HepG2 (cell line): ENCODE measurements around the gene CDC42EP4. TPM values are rescaled to one million over a fixed set of nuclear protein-coding genes. Genes with fewer than 3 reads are reported as not detected.

Experiments
- ATAC-seq: fragments of 200-7000 bp; cut with Tn5 transposase; 3 replicates; pipeline ENCODE4 v1.9.1; 2020; ENCODE audit warnings: mild to moderate bottlenecking, moderate library complexity
- Bru-seq: library from RNA; stranded (reverse); fragments of 400-500 nt; gene quantifications from one replicate; lab custom pipeline; 2021; lab: Mats Ljungman, UMichigan
- BruChase-seq, 2 experiments: library from RNA; stranded (reverse); fragments of 400-500 nt; gene quantifications; one replicate each; lab custom pipeline; 2021; lab: Mats Ljungman, UMichigan
- BruUV-seq: library from RNA; stranded (reverse); fragments of 400-500 nt; replicated peaks from 2 replicates; lab custom pipeline; 2021; lab: Mats Ljungman, UMichigan
- CTCF ChIA-PET: fragments of 300-600 bp; formaldehyde crosslinking; extraction: SDS; loops from one replicate; lab custom pipeline; 2021; ENCODE audit warnings: low total read pairs, inconsistent platforms, low intra/inter-chr PET ratio; lab: Yijun Ruan, JAX
- POLR2A ChIA-PET: fragments of 350-600 bp; sonication (Branson Sonifier 250); formaldehyde crosslinking; loops from one replicate; lab custom pipeline; 2020; ENCODE audit warnings: antibody characterized with exemption, inconsistent platforms; lab: Yijun Ruan, JAX
- DNase-seq: peaks from one replicate; pipeline ENCODE4 v3.0.0-alpha.2; 2015; ENCODE audit warnings: low spot score
- FAIRE-seq: peaks from 3 replicates; lab custom pipeline; 2011; peaks lifted over from hg19 to GRCh38; lab: Jason Lieb, UNC
- H2AFZ ChIP-seq: one replicate; pipeline ENCODE4 v1.6.1; 2011; ENCODE audit warnings: low read length, inconsistent platforms
- H3K27ac ChIP-seq: fragments of 300-600 bp; 3 replicates; pipeline ENCODE4 v1.8.0; 2011; ENCODE audit warnings: mixed run types, mild to moderate bottlenecking, mixed read lengths, low read length, inconsistent platforms; ENCODE audit not compliant: insufficient read depth; ENCODE audit errors: extremely low read length
- H3K27me3 ChIP-seq, 2 experiments: fragments of 200-600 bp in 1 of 2; 2 replicates in 1 of 2; 3 replicates in 1 of 2; pipeline versions ENCODE4 v1.6.0 to v1.8.0; 2011; ENCODE audit warnings: low read length in 2 of 2, mild to moderate bottlenecking in 2 of 2, moderate library complexity in 2 of 2, inconsistent platforms in 1 of 2; ENCODE audit not compliant: insufficient read depth in 2 of 2, control insufficient read depth in 1 of 2
- H3K36me3 ChIP-seq, 2 experiments: fragments of 200-600 bp in 1 of 2; replicated peaks in 1 of 2; 2 replicates in 1 of 2; 3 replicates in 1 of 2; pipeline versions ENCODE4 v1.5.1 to v1.8.0; 2011; ENCODE audit warnings: low read length in 2 of 2, inconsistent platforms in 1 of 2; ENCODE audit not compliant: insufficient read depth in 2 of 2, control insufficient read depth in 1 of 2
- H3K4me1 ChIP-seq: 2 replicates; pipeline ENCODE4 v1.5.1; 2012; ENCODE audit warnings: low read length, inconsistent platforms; ENCODE audit not compliant: insufficient read depth
- H3K4me2 ChIP-seq: 2 replicates; pipeline ENCODE4 v1.6.0; 2011; ENCODE audit warnings: low read depth, low read length, inconsistent platforms
- H3K4me3 ChIP-seq, 3 experiments: fragments of 200-600 bp in 1 of 3; sonication (generic), shearing (Covaris generic) in 1 of 3; replicated peaks in 1 of 3; 2 replicates each; pipeline ENCODE4 v1.5.1; 2011 to 2016; ENCODE audit warnings: low read length in 3 of 3, inconsistent platforms in 2 of 3, low read depth in 2 of 3, mild to moderate bottlenecking in 2 of 3, control low read depth in 1 of 3, mixed read lengths in 1 of 3; ENCODE audit not compliant: insufficient read depth in 1 of 3
- H3K79me2 ChIP-seq: one replicate; pipeline ENCODE4 v1.6.1; 2011; ENCODE audit warnings: low read length, inconsistent platforms; ENCODE audit not compliant: insufficient read depth
- H3K9ac ChIP-seq: 2 replicates; pipeline ENCODE4 v1.6.0; 2011; ENCODE audit warnings: mild to moderate bottlenecking, low read depth, low read length, inconsistent platforms; ENCODE audit not compliant: insufficient read depth
- H3K9me3 ChIP-seq: 2 replicates; pipeline ENCODE4 v1.5.1; 2012; ENCODE audit warnings: mild to moderate bottlenecking, low read length
- H4K20me1 ChIP-seq: 2 replicates; pipeline ENCODE4 v1.6.0; 2011; ENCODE audit warnings: inconsistent platforms, mild to moderate bottlenecking, low read length, moderate library complexity; ENCODE audit not compliant: insufficient read depth
- CREM ChIP-seq, 2 experiments: sonication (generic) in 1 of 2; formaldehyde crosslinking in 1 of 2; IDR thresholded peaks; 2 replicates each; pipeline versions ENCODE4 v1.4.0 to v1.6.1; 2016 to 2020; ENCODE audit warnings: antibody characterized with exemption in 1 of 2, mild to moderate bottlenecking in 1 of 2, missing genetic modification reagents in 1 of 2
- ETS1 ChIP-seq: sonication (generic); formaldehyde crosslinking; IDR thresholded peaks from 2 replicates; pipeline ENCODE4 v1.4.0; 2020; ENCODE audit warnings: missing genetic modification reagents
- IRF2 ChIP-seq: IDR thresholded peaks from 2 replicates; pipeline ENCODE4 v1.6.1; 2018; ENCODE audit warnings: missing genetic modification reagents, missing compliant biosample characterization
- RNF2 ChIP-seq: fragments of 450-650 bp; conservative IDR thresholded peaks from 2 replicates; pipeline ENCODE4 v1.6.1; 2016; ENCODE audit warnings: low read depth
- SP5 ChIP-seq: IDR thresholded peaks from 2 replicates; pipeline ENCODE4 v1.6.1; 2016; ENCODE audit warnings: low read depth, borderline replicate concordance
- TBX3 ChIP-seq: fragments of 450-650 bp; IDR thresholded peaks from 2 replicates; pipeline ENCODE4 v1.6.1; 2017; ENCODE audit warnings: antibody characterized with exemption, mild to moderate bottlenecking, inconsistent platforms, borderline replicate concordance
- ZBTB14 ChIP-seq: sonication (generic); formaldehyde crosslinking; IDR thresholded peaks from 2 replicates; pipeline ENCODE4 v1.4.0; 2020; ENCODE audit warnings: missing genetic modification reagents
- ZNF552 ChIP-seq: sonication (generic); formaldehyde crosslinking; IDR thresholded peaks from 2 replicates; pipeline ENCODE4 v1.9.0; 2022; ENCODE audit warnings: missing genetic modification reagents, mild to moderate bottlenecking, borderline replicate concordance
- ZNF572 ChIP-seq: sonication (generic); formaldehyde crosslinking; IDR thresholded peaks from 2 replicates; pipeline ENCODE4 v1.5.1; 2020; ENCODE audit warnings: mild to moderate bottlenecking, missing genetic modification reagents
- WGBS: methylation state at CpG from one replicate; pipeline ENCODE4 v1.1.6; 2017; ENCODE audit warnings: low lambda C conversion rate; 5-methylcytosine and 5-hydroxymethylcytosine counted together
- in situ Hi-C: cut with HindIII; loops from 2 replicates; pipeline ENCODE4 v1.10.0; 2017; ENCODE audit warnings: low pct_unique_long_range_greater_than_20kb; ENCODE audit not compliant: extremely low pct_ligation_motif_present
- intact Hi-C: fragments of 100-400 bp; cut with micrococcal nuclease; formaldehyde crosslinking; loops from one replicate; pipeline ENCODE4 v1.10.0; 2022; ENCODE audit not compliant: unreplicated experiment
- long read RNA-seq, 2 experiments: library from RNA in 1 of 2; library from polyadenylated mRNA in 1 of 2; stranded (forward) in 1 of 2; unstranded in 1 of 2; transcript quantifications; one replicate each; pipeline ENCODE4 v2.0.0, GENCODE V29; 2019 to 2022
- polyA minus RNA-seq, 3 experiments: library from RNA; depleted of rRNA, polyadenylated mRNA; stranded (reverse); fragments of >200 nt; gene quantifications; 2 replicates each; pipeline ENCODE4 v1.2.3, GENCODE V29; 2011; ENCODE audit warnings: low replicate concordance in 1 of 3
- polyA plus RNA-seq, 8 experiments: library from polyadenylated mRNA; depleted of rRNA in 3 of 8; stranded (reverse) in 7 of 8; unstranded in 1 of 8; fragments of >200 nt; fragmentation: Illumina TruSeq in 4 of 8; extraction: Trizol in 4 of 8; gene quantifications; 2 replicates each; pipeline versions ENCODE4 v1.2.1 to v1.2.3, GENCODE V29; 2011 to 2016; ENCODE audit warnings: low read depth in 4 of 8, missing spikeins in 1 of 8, mixed read lengths in 1 of 8; ENCODE audit not compliant: insufficient read depth in 1 of 8
- total RNA-seq, 5 experiments: library from RNA; depleted of rRNA; stranded (reverse); fragments of >200 nt; fragmentation: Illumina TruSeq; extraction: Trizol; gene quantifications; 2 replicates each; pipeline ENCODE4 v1.2.3, GENCODE V29; 2016; ENCODE audit warnings: low read depth in 1 of 5

CDC42EP4 gene
- total RNA-seq (2016; rRNA removed; fragmentation: Illumina TruSeq; extraction: Trizol) (54.0 and 55.0 TPM in 2 replicates), polyA plus RNA-seq (2011; rRNA removed) (19.0 and 21.7 TPM in 2 replicates), polyA minus RNA-seq (2011; rRNA and poly(A)+ RNA removed; ENCODE audit: low replicate concordance) (68.4 and 91.9 TPM in 2 replicates), Bru-seq, nascent RNA (percentile 82 among the genes with signal in this experiment), BruChase-seq, experiment 1, labeled RNA remaining after a 6-hour chase (percentile 78 among the genes with signal in this experiment), BruChase-seq, experiment 2, labeled RNA remaining after a 2-hour chase (percentile 91 among the genes with signal in this experiment)
- 13.5 and 14.9 TPM in 2 replicates for total RNA-seq (2016; cell fraction: cytosol; rRNA removed; fragmentation: Illumina TruSeq; extraction: Trizol; ENCODE audit: low read depth)
- 45.9 and 55.1 TPM in 2 replicates for total RNA-seq (2016; cell fraction: insoluble cytoplasmic fraction; rRNA removed; fragmentation: Illumina TruSeq; extraction: Trizol)
- 45.7 and 51.9 TPM in 2 replicates for total RNA-seq (2016; cell fraction: membrane; rRNA removed; fragmentation: Illumina TruSeq; extraction: Trizol)
- total RNA-seq (2016; cell fraction: nucleus; rRNA removed; fragmentation: Illumina TruSeq; extraction: Trizol), result 34.9 and 36.1 TPM in 2 replicates
- polyA plus RNA-seq (2011; cell fraction: cytosol; rRNA removed), result 16.2 and 20.1 TPM in 2 replicates
- 18.6 and 24.3 TPM in 2 replicates for polyA plus RNA-seq (2011; cell fraction: nucleus; rRNA removed)
- 18.4 and 22.4 TPM in 2 replicates for polyA plus RNA-seq (2012)
- 11.7 and 14.2 TPM in 2 replicates for polyA plus RNA-seq (2016; cell fraction: cytosol; fragmentation: Illumina TruSeq; extraction: Trizol; ENCODE audit: low read depth)
- polyA plus RNA-seq (2016; cell fraction: insoluble cytoplasmic fraction; fragmentation: Illumina TruSeq; extraction: Trizol; ENCODE audit: low read depth), result 58.7 and 66.8 TPM in 2 replicates
- polyA plus RNA-seq (2016; cell fraction: membrane; fragmentation: Illumina TruSeq; extraction: Trizol; ENCODE audit: low read depth), result 37.7 and 41.8 TPM in 2 replicates
- 41.4 and 43.9 TPM in 2 replicates for polyA plus RNA-seq (2016; cell fraction: nucleus; fragmentation: Illumina TruSeq; extraction: Trizol; ENCODE audit: insufficient read depth, low read depth)
- polyA minus RNA-seq (2011; cell fraction: cytosol; rRNA and poly(A)+ RNA removed), result 25.3 and 26.4 TPM in 2 replicates
- 32.3 and 36.9 TPM in 2 replicates for polyA minus RNA-seq (2011; cell fraction: nucleus; rRNA and poly(A)+ RNA removed)
- long read RNA-seq, experiment 1, transcript CDC42EP4-201 (2 exons, 3,272 nt), result minor isoform, 15 of 47 reads
- long read RNA-seq, experiment 1, transcript CDC42EP4-205 (2 exons, 1,022 nt), result major isoform, 17 of 47 reads
- long read RNA-seq, experiment 1, partial matches to known transcripts, result 0 of 47 reads
- long read RNA-seq, experiment 1, other reads (novel, unspliced or antisense), result 15 of 47 reads
- long read RNA-seq, experiment 2, transcript CDC42EP4-205 (2 exons, 1,022 nt), result minor isoform, 12 of 154 reads
- long read RNA-seq, experiment 2, transcript CDC42EP4-201 (2 exons, 3,272 nt), result major isoform, 41 of 154 reads
- long read RNA-seq, experiment 2, partial matches to known transcripts, result 101 of 154 reads
- long read RNA-seq, experiment 2, other reads (novel, unspliced or antisense), result 0 of 154 reads

- peaks cover 13% of the 10 kb centered on the region; the same call in 1 of the 2 replicates for H4K20me1 ChIP-seq
- H2AFZ ChIP-seq, result peak within 1 kb of the TSS; percentile 37
- DNase-seq (peak; percentile 90), FAIRE-seq (no peak), ATAC-seq (peak; percentile 85)
- POLR2A ChIA-PET, result interaction anchor here (1.7 to 8.2 kb wide), 7 partner anchors 12 to 111 kb away, joined by 4 to 204 read pairs (median 11); partner anchors contain the start of gene CPSF4L
- whole genome bisulfite sequencing, result 1% methylated on average over 31 of the region's 71 CpGs
- no peaks in the 10 kb centered on the region; a peak in 1 of 5 replicates for H3K36me3 ChIP-seq
- no peaks in the 10 kb centered on the region for H3K9me3 ChIP-seq
- H3K9ac ChIP-seq, result peak within 1 kb of the TSS; percentile 86
- peaks cover 57% of the 10 kb centered on the region for H3K4me1 ChIP-seq
- peaks cover 33% of the 10 kb centered on the region for H3K79me2 ChIP-seq
- TSS peak; percentile 67 for BruUV-seq
- in situ Hi-C loops (loop anchor here (5.0 kb wide), 2 partner anchors 50 kb away; partner anchors contain the start of gene CPSF4L), intact Hi-C loops (loop anchor here (1.0 to 5.0 kb wide), 4 partner anchors 15 to 110 kb away; no protein-coding TSS in a partner anchor)
- CTCF ChIA-PET, result interaction anchor here (0.7 to 2.3 kb wide), 2 partner anchors 58 to 121 kb away, joined by 3 to 7 read pairs; no protein-coding TSS in a partner anchor
- peaks cover 4 to 16% of the 10 kb centered on the region in 2 experiments; a peak in 4 of 5 replicates for H3K27me3 ChIP-seq
- H3K4me2 ChIP-seq, result peak within 1 kb of the TSS; percentile 97
- H3K4me3 ChIP-seq, result peak within 1 kb of the TSS; percentile 80 to 99 (median 99)
- H3K27ac ChIP-seq, result peak within 1 kb of the TSS; percentile 87
- TF ChIP-seq ETS1 (CRISPR knock-in tag) (no peak), ZNF552 (0 out of 2 replicates have a peak, but pooled peaks have one; percentile 18), IRF2 (CRISPR knock-in tag) (peak; percentile 52; the same call in 1 of the 2 replicates), ZNF572 (0 out of 2 replicates have a peak, but pooled peaks have one; percentile 89), CREM (IDR thresholded peaks at IDR 0.05) (0 out of 2 replicates have a peak, but pooled peaks have one; percentile 43), CREM (CRISPR knock-in tag; IDR thresholded peaks at IDR 0.05) (no peak), SP5 (CRISPR knock-in tag) (peak; percentile 68; the same call in 1 of the 2 replicates), ZBTB14 (CRISPR knock-in tag) (0 out of 2 replicates have a peak, but pooled peaks have one; percentile 48), RNF2 (peak; percentile 79), TBX3 (no peak)
These were observed at the start of gene CDC42EP4 for GRCh38 chr17:73311781-73312641. Gene CDC42EP4 (minus strand): TSS chr17:73312001. CDS start chr17:73286500, 25,501 bp downstream.
